Measurements from ENCODE around the gene GPR146.

GRCh38 chr7:1018334-1018695 is 26.0 kb upstream of the GPR146 start:
- no peak for TF ChIP-seq POLR2AphosphoS5 (IDR thresholded peaks at IDR 0.05; ENCODE audit: borderline replicate concordance, low read depth, low read length)
- no peak for TF ChIP-seq EZH2 (IDR thresholded peaks at IDR 0.05)
